ENCODE data around the gene UGT3A1.

- TF ChIP-seq POLR2A (IDR thresholded peaks at IDR 0.05; ENCODE audit: low read length): no peak
- no peak for TF ChIP-seq GATA1 (IDR thresholded peaks at IDR 0.05; ENCODE audit: low read depth, low read length)
Measured at GRCh38 chr5:36029914-36030313, 38.7 kb upstream of the UGT3A1 start.
